Stimulated activated CD8-positive, alpha-beta memory T cell treated with anti-CD3 and anti-CD28 coated beads, Interleukin-12 subunit alpha, Interleukin-12 subunit beta, amount 100 ng/mL, for 4 hours (primary cell): Measurements from ENCODE around the gene CDKN2B-AS1.
"Not testable (repeated sequence)": the region's sequence is repeated elsewhere in the genome, so short reads cannot be mapped to it uniquely, and the experiment has no call there.

Experiments used
- DNase-seq: peaks from one replicate; pipeline ENCODE4 v3.0.0-alpha.2; 2020; ENCODE audit warnings: low read depth

Gene CDKN2B-AS1

GRCh38 chr9:22044583-22044982 lies 50.0 kb downstream of the CDKN2B-AS1 start:
- no peak for DNase-seq

GRCh38 chr9:22045423-22045822 lies 50.8 kb downstream of the CDKN2B-AS1 start:
- DNase-seq, result no peak

GRCh38 chr9:22046243-22046885 lies 51.8 kb downstream of the CDKN2B-AS1 start:
- no peak for DNase-seq

- DNase-seq, result no peak
Measured at GRCh38 chr9:22047596-22047995, 53.0 kb downstream of the CDKN2B-AS1 start.

- DNase-seq, result no peak
Measured at GRCh38 chr9:22049411-22049810, 54.8 kb downstream of the CDKN2B-AS1 start.

GRCh38 chr9:22050924-22051323 lies 56.3 kb downstream of the CDKN2B-AS1 start:
- no peak for DNase-seq

GRCh38 chr9:22052376-22052945 lies 57.9 kb downstream of the CDKN2B-AS1 start:
- no peak for DNase-seq

GRCh38 chr9:22053178-22053577 lies 58.6 kb downstream of the CDKN2B-AS1 start:
- no peak for DNase-seq

- DNase-seq, result no peak
Measured at GRCh38 chr9:22054076-22054475, 59.5 kb downstream of the CDKN2B-AS1 start.

GRCh38 chr9:22054529-22054928 lies 59.9 kb downstream of the CDKN2B-AS1 start:
- DNase-seq, result no peak

GRCh38 chr9:22055090-22055489 lies 60.5 kb downstream of the CDKN2B-AS1 start:
- no peak for DNase-seq

GRCh38 chr9:22056402-22056801 lies 61.8 kb downstream of the CDKN2B-AS1 start:
- no peak for DNase-seq

- not testable (repeated sequence) for DNase-seq
Measured at GRCh38 chr9:22057972-22058371, 63.4 kb downstream of the CDKN2B-AS1 start.

GRCh38 chr9:22060831-22061383 lies 66.3 kb downstream of the CDKN2B-AS1 start:
- DNase-seq, result no peak

- no peak for DNase-seq
Measured at GRCh38 chr9:22064957-22065356, 70.4 kb downstream of the CDKN2B-AS1 start.

GRCh38 chr9:22065431-22066200 lies 71.0 kb downstream of the CDKN2B-AS1 start:
- DNase-seq, result no peak

- DNase-seq, result no peak
Measured at GRCh38 chr9:22067196-22067595, 72.6 kb downstream of the CDKN2B-AS1 start.

- DNase-seq, result no peak
Measured at GRCh38 chr9:22068369-22068768, 73.8 kb downstream of the CDKN2B-AS1 start.

GRCh38 chr9:22073349-22073748 lies 78.8 kb downstream of the CDKN2B-AS1 start:
- no peak for DNase-seq

- DNase-seq, result no peak
Measured at GRCh38 chr9:22078081-22078480, 83.5 kb downstream of the CDKN2B-AS1 start.

- DNase-seq, result no peak
Measured at GRCh38 chr9:22079873-22080341, 85.3 kb downstream of the CDKN2B-AS1 start.

- DNase-seq, result no peak
Measured at GRCh38 chr9:22084336-22085035, 89.9 kb downstream of the CDKN2B-AS1 start.
